Activated CD4-positive, alpha-beta memory T cell treated with anti-CD3 and anti-CD28 coated beads, Interleukin-2, amount 10 ng/mL, durations not matched to agents 7 days and 5 days (primary cell): ENCODE measurements around the gene SLC35F3. TPM values are rescaled to one million over a fixed set of nuclear protein-coding genes. Genes with fewer than 3 reads are reported as not detected.

Source experiments
- CTCF ChIA-PET: fragments of 350-600 bp; sonication (Branson Sonifier 250); formaldehyde crosslinking; loops from one replicate; lab custom pipeline; 2021; ENCODE audit warnings: antibody characterized with exemption, inconsistent platforms; lab: Charles Lee
- POLR2A ChIA-PET: fragments of 350-600 bp; sonication (Branson Sonifier 250); formaldehyde crosslinking; loops from one replicate; lab custom pipeline; 2021; ENCODE audit warnings: antibody characterized with exemption; lab: Charles Lee
- DNase-seq: peaks from one replicate; pipeline ENCODE4 v3.0.0-alpha.2; 2020
- H3K27ac Mint-ChIP-seq: one replicate; pipeline ENCODE4 v1.8.0; 2021; ENCODE audit warnings: mild to moderate bottlenecking, mixed read lengths
- H3K27me3 Mint-ChIP-seq: one replicate; pipeline ENCODE4 v1.8.0; 2021; ENCODE audit warnings: mixed read lengths
- H3K36me3 Mint-ChIP-seq: one replicate; pipeline ENCODE4 v1.8.0; 2021; ENCODE audit warnings: low read depth, mixed read lengths
- H3K4me1 Mint-ChIP-seq: one replicate; pipeline ENCODE4 v1.8.0; 2021; ENCODE audit warnings: mixed read lengths
- H3K4me3 Mint-ChIP-seq: one replicate; pipeline ENCODE4 v1.8.0; 2021; ENCODE audit warnings: mild to moderate bottlenecking, mixed read lengths
- H3K9me3 Mint-ChIP-seq: one replicate; pipeline ENCODE4 v1.8.0; 2021; ENCODE audit warnings: mixed read lengths
- total RNA-seq, 2 experiments: library from RNA; stranded (reverse); gene quantifications; one replicate each; pipeline ENCODE4 v1.2.3, GENCODE V29; 2021

Gene SLC35F3
- total RNA-seq = 10 to 100 TPM; 10.7 to 11.3 TPM

DNA sequence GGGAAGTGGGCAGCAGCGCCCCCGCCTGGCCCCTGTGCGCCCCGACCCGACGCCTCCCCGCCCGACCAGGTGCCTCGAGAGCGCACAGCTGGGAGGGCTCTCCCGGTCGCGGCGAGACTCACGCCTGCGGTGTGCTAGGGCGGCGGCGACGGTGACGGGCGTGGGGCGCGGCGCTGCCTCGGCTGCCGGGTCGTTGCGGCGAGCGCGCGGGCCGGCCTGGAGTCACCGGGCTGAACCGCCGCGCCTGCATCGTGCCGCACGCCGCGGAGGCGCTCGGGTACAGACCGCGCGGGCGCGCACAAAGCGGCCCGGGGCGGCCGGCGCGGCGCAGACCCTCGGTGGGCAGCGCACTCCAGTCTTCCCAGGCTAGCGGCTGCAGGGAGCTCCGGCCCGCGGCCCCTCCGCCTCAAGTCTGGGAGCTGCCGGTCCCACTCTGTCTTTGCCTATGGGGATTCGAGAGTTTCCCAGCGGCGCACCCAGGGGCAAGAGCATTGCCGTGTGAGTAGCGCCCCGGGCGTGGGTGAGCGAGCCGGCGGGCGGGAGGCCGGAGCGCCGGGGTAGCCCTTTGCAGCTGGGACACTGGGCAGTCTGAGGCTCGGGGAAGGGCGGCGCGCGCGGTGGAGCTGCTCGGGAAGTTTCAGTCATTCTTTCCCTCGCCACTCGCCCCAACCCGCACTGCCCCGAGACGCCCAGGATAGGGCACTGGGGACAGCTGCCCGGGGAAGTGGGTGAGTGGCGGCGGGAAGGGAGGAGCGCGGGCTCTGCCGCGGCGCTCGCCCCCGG is at the start of gene SLC35F3:
Gene SLC35F3, plus strand, starts transcription at position 44 of the 783 bp plus-strand sequence.
- POLR2A ChIA-PET = no interaction called here
- Mint-ChIP-seq H3K4me3 (peak within 1 kb of the TSS; percentile 19), H3K4me1 (peaks cover 5% of the 10 kb centered on the region), H3K9me3 (no peaks in the 10 kb centered on the region), H3K36me3 (peaks cover 4% of the 10 kb centered on the region), H3K27ac (no peak within 1 kb of the TSS), H3K27me3 (peaks cover 50% of the 10 kb centered on the region)
- peak; percentile 21 for DNase-seq
- CTCF ChIA-PET = interaction anchor here (0.6 to 1.0 kb wide), 2 partner anchors 397 to 464 kb away, joined by 3 read pairs; no protein-coding TSS in a partner anchor

DNA sequence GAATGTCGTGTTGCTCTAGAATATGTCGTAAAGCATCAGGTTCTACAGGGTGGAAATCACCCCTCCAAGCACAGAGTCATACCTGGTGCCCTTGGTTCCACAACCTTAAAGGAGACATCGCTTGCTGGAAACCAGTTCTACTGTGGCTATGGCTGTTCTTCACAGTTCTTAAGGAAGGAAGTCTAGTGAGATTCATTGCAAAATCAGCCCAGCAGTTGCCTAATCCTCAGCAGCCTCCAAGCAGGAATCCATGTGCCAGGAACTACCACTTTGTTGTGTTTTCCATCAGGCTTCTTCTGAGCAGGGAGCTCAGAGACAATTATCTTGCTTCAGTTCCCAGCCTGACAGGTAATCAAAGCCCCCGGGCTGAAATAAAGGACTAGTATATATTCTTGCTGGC is 45.0 kb upstream of the SLC35F3 start:
- Mint-ChIP-seq H3K4me3 (no peak overlapping the region), H3K4me1 (no peaks in the 10 kb centered on the region)

DNA sequence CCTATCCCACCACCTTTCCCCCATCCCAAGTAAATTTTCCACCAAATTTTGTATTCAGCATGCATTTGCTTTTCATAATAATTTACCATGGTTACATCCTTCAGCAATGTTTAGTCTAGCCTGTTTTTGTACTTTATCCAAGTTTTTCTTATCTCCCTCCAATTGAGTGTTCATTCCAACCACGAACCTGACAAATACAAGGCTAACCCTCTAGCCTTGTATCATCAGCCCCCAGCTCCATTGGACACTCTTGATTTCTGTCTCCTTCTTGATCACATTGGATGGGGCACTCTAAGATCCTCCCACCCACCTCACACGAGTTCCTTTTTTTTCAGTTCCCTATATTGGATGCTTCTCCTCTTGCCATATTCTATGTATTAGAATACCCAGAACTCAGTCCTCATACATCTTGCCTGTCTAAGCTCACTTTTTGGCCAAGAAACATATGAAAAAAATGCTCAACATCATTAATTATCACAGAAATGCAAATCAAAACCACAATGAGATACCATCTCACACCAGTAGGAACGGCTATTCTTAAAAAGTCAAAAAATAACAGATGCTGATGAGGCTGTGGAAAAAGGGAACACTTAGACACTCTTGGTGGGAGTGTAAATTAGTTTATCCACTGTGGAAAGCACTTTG is 40.5 kb upstream of the SLC35F3 start:
- no peaks in the 10 kb centered on the region for H3K36me3 Mint-ChIP-seq
- no peak for DNase-seq
- CTCF ChIA-PET = no interaction called here
- H3K27me3 Mint-ChIP-seq = no peaks in the 10 kb centered on the region
- H3K4me3 Mint-ChIP-seq = no peak overlapping the region
- H3K4me1 Mint-ChIP-seq = no peaks in the 10 kb centered on the region
- POLR2A ChIA-PET = no interaction called here
- H3K9me3 Mint-ChIP-seq = peaks cover 9% of the 10 kb centered on the region
- no peak overlapping the region for H3K27ac Mint-ChIP-seq

More for the DNA sequence above, 45.0 kb upstream of the SLC35F3 start:
- POLR2A ChIA-PET = no interaction called here
- Mint-ChIP-seq H3K27me3 (no peaks in the 10 kb centered on the region), H3K27ac (no peak overlapping the region), H3K36me3 (no peaks in the 10 kb centered on the region), H3K9me3 (no peaks in the 10 kb centered on the region)
- CTCF ChIA-PET = no interaction called here
- no peak for DNase-seq

DNA sequence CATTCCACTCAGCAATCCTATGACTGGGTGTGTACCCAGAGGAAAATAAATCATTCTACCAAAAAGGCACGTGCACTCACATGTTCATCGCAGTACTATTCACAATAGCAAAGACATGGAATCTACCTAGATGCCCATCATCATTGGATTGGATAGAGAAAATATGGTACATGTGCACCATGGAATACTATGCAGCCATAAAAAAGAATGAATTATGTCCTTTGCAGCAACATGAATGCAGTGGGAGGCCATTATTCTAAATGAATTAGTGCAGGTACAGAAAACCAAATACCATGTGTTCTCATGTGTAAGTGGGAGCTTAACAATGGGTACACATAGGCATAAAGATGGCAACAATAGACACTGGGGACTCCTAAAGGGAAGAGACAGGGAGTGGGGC is 39.9 kb upstream of the SLC35F3 start:
- Mint-ChIP-seq H3K9me3 (peaks cover 9% of the 10 kb centered on the region), H3K4me1 (no peaks in the 10 kb centered on the region), H3K27ac (no peak overlapping the region), H3K4me3 (no peak overlapping the region), H3K27me3 (no peaks in the 10 kb centered on the region), H3K36me3 (no peaks in the 10 kb centered on the region)
- DNase-seq = no peak
- POLR2A ChIA-PET = no interaction called here
- CTCF ChIA-PET = no interaction called here

DNA sequence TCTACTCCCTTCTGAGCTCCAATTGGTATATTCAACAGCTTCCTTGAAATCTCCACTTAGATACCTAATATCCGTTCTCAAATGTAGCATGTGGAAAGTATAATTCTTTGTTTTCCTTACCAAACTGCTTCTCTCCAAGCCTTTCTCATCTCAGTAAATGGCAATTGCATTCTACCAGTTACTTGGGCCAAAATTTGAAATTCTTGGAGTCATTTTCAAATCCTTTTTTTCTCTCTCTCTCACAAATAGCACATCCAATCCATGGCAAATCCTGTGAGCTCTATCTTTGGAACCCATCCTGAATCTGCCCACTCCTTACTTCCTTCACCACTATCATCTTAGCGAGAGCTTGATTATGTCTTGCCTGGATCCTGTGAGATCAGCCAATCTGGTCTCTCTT is 39.3 kb upstream of the SLC35F3 start:
- no peaks in the 10 kb centered on the region for H3K4me1 Mint-ChIP-seq
- no peak for DNase-seq
- POLR2A ChIA-PET = no interaction called here
- H3K36me3 Mint-ChIP-seq = no peaks in the 10 kb centered on the region
- H3K4me3 Mint-ChIP-seq = no peak overlapping the region
- CTCF ChIA-PET = no interaction called here
- no peak overlapping the region for H3K27ac Mint-ChIP-seq
- H3K27me3 Mint-ChIP-seq = no peaks in the 10 kb centered on the region
- peaks cover 13% of the 10 kb centered on the region for H3K9me3 Mint-ChIP-seq

DNA sequence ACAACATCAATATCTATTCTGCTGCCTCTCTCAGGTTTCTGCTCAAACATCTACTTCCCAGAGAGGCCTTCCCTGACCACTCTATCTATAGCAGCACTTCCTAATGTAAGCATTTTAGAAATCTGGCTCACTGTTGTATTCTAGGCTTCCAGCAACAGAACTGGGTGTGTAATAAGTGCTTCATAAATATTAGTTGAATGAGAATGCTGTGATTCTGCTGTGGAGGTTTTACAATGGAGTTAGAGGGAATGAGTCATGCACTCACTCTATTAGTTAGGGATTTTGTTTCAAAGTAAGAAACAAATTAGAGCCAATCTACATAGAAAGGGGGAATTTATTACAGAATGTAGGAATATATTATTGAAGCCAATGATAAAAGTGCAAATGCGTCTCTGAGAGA is 38.6 kb upstream of the SLC35F3 start:
- no peak overlapping the region for H3K27ac Mint-ChIP-seq

DNA sequence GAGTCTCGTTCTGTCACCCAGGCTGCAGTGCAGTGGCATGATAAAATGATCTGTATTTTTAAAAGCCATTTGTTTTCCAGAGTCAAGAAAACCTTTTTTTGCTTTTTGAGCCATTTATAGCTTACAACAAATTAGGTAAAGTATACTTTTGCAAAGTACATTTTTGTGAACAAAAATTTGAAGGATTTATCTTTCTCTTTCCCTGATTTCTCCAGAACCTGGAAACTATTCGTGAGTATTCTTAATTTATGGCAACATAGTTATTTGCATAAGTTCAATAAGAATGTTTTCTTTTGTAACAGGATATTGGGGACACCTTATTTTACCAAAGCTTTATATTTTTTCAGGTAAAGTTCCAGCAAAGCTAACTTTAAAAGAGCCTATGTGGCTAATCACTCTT is 37.4 kb upstream of the SLC35F3 start:
- no peak overlapping the region for H3K4me3 Mint-ChIP-seq
- H3K36me3 Mint-ChIP-seq = no peaks in the 10 kb centered on the region
- H3K4me1 Mint-ChIP-seq = no peaks in the 10 kb centered on the region
- POLR2A ChIA-PET = no interaction called here
- peaks cover 13% of the 10 kb centered on the region for H3K9me3 Mint-ChIP-seq
- H3K27me3 Mint-ChIP-seq = no peaks in the 10 kb centered on the region
- CTCF ChIA-PET = no interaction called here
- no peak for DNase-seq
- no peak overlapping the region for H3K27ac Mint-ChIP-seq

More for the DNA sequence above, 38.6 kb upstream of the SLC35F3 start:
- peaks cover 13% of the 10 kb centered on the region for H3K9me3 Mint-ChIP-seq
- H3K4me3 Mint-ChIP-seq = no peak overlapping the region
- CTCF ChIA-PET = no interaction called here
- DNase-seq = no peak
- no peaks in the 10 kb centered on the region for H3K4me1 Mint-ChIP-seq
- no peaks in the 10 kb centered on the region for H3K27me3 Mint-ChIP-seq
- POLR2A ChIA-PET = no interaction called here
- H3K36me3 Mint-ChIP-seq = no peaks in the 10 kb centered on the region

DNA sequence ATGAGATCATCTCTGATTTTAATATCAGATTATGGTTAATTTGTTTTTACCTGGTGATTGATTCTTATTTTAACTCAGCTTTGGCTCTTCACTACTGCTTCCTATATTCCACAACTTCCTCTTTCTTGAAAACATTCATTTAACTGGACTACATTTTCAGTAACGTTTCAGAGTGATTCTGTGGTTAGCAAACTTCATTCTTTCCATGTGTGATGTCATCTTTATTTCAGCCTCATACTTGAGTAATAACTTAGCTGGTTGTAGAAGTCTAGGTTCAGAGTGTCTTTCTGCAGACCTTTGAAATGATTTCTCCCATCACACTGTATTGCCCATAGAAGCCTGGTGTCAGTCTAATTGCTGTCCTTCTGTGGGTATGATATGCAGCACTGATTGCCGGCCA is 36.0 kb upstream of the SLC35F3 start:
- Mint-ChIP-seq H3K27ac (no peak overlapping the region), H3K4me3 (no peak overlapping the region), H3K27me3 (no peaks in the 10 kb centered on the region), H3K36me3 (no peaks in the 10 kb centered on the region), H3K9me3 (peaks cover 13% of the 10 kb centered on the region), H3K4me1 (no peaks in the 10 kb centered on the region)
- ChIA-PET POLR2A (no interaction called here), CTCF (no interaction called here)
- no peak for DNase-seq

DNA sequence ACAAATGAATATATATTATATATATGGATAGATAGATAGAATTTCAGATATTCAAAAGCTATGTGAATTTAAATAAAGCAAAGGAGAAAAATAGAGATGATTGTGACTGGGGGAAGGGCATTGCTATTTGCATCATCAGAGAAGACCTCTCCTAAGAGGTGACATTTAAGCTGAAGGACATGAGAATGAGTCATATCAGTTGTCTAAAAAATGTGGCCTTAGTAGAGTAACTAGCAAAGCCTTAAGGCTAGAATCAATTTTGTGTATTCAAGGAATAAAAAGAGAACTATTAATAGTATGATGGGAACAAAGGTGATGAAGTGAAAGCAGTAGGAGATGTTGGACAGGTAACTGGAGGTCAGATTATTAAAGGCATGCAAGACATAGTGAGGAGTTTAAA is 34.8 kb upstream of the SLC35F3 start:
- Mint-ChIP-seq H3K9me3 (peaks cover 13% of the 10 kb centered on the region), H3K27me3 (peaks cover 2% of the 10 kb centered on the region), H3K27ac (no peak overlapping the region), H3K4me1 (no peaks in the 10 kb centered on the region), H3K4me3 (no peak overlapping the region), H3K36me3 (no peaks in the 10 kb centered on the region)
- POLR2A ChIA-PET = no interaction called here
- CTCF ChIA-PET = no interaction called here
- no peak for DNase-seq

DNA sequence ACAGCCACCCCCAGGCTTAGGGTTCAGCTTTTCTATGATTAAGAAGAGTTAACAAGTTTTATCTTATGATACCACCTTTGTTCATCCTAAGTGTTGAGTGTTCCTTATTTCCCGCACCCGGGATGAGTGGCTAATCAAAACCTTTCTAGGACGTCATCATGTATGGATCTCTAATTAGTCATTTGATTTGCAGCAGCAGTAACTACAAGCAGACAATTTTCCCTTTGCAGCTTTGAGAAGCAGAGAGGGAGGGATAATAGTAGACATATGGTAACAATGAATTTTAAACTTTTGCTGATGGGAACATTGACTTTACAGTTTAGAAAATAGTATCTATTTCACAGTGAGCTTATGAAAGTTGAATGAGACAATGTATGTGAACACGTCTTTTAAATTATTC is 30.8 kb upstream of the SLC35F3 start:
- no peak overlapping the region for H3K4me3 Mint-ChIP-seq

DNA sequence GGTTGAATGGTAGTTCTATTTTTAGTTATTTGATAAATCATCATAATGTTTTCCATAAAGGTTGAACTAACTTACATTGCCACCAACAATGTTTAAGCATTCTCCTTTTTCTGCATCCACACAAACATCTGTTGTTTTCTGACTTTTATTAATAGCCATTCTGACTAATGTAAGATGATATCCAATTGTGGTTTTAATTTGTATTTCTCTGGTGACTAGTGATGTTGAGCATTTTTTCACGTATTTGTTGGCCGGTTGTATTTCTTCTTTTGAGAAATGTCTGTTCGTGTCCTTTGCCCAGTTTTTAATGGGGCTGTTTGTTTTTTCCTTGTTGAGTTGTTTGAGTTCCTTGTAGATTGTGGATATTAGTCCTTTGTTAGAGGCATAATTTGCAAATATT is 24.6 kb upstream of the SLC35F3 start:
- no peak for DNase-seq
- H3K27ac Mint-ChIP-seq = no peak overlapping the region
- H3K9me3 Mint-ChIP-seq = no peaks in the 10 kb centered on the region
- ChIA-PET CTCF (no interaction called here), POLR2A (no interaction called here)
- peaks cover 7% of the 10 kb centered on the region for H3K27me3 Mint-ChIP-seq
- H3K4me3 Mint-ChIP-seq = no peak overlapping the region
- H3K4me1 Mint-ChIP-seq = no peaks in the 10 kb centered on the region
- no peaks in the 10 kb centered on the region for H3K36me3 Mint-ChIP-seq

More for the DNA sequence above, 30.8 kb upstream of the SLC35F3 start:
- no peaks in the 10 kb centered on the region for H3K36me3 Mint-ChIP-seq
- H3K27ac Mint-ChIP-seq = no peak overlapping the region
- POLR2A ChIA-PET = no interaction called here
- no peak for DNase-seq
- H3K9me3 Mint-ChIP-seq = peaks cover 4% of the 10 kb centered on the region
- CTCF ChIA-PET = no interaction called here
- peaks cover 4% of the 10 kb centered on the region for H3K27me3 Mint-ChIP-seq
- H3K4me1 Mint-ChIP-seq = no peaks in the 10 kb centered on the region

DNA sequence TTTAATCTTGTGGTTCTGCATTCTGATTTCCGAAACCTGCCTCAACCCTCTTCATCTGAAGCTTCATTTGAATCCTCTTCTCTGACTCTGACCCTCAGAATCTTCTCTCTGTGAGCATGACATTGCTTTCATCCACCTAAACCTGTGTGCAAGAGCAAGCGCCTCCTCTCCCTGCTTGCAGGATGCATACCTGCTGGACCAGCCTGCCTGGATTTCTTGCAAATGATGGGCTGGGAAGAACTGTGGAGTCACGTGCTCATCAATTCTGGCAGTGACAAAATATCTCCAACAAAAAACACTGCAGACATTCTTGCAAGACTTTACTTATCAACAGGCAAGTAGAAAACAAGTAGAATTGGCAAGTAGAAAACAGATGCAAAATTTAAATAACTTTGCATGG is 20.8 kb upstream of the SLC35F3 start:
- no peaks in the 10 kb centered on the region for H3K4me1 Mint-ChIP-seq

DNA sequence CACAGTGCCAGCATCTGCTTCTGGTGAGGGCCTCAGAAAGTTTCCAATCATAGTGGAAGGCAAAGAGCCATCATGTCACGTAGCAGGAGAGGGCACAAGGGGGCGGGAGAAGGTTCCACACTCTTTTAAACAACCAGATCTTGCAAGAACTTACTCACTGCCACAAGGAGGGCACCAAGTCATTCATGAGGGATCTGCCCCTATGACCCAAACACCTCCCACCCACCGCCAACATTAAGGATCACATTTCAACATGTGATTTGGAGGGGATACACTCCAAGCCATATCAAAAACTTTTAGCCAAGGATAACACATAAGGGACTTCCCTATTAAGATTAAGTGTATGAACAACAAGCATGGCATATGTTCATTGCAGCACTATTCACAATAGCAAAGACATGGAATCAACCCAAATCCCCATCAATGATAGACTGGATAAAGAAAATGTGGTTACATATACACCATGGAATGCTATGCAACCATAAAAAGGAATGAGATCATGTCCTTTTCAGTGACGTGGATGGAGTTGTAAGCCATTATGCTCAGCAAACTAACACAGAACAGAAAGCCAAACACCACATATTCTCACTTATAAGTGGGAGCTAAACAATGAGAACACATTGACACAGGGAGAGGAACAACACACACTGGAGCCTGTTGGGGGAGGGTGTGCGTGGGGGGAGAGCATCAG is 19.9 kb upstream of the SLC35F3 start:
- H3K9me3 Mint-ChIP-seq = peaks cover 2% of the 10 kb centered on the region
- ChIA-PET CTCF (no interaction called here), POLR2A (no interaction called here)
- DNase-seq = no peak
- H3K4me3 Mint-ChIP-seq = no peak overlapping the region
- peaks cover 5% of the 10 kb centered on the region for H3K27me3 Mint-ChIP-seq
- no peaks in the 10 kb centered on the region for H3K36me3 Mint-ChIP-seq
- no peaks in the 10 kb centered on the region for H3K4me1 Mint-ChIP-seq
- H3K27ac Mint-ChIP-seq = no peak overlapping the region

More for the DNA sequence above, 20.8 kb upstream of the SLC35F3 start:
- DNase-seq = no peak
- H3K27ac Mint-ChIP-seq = no peak overlapping the region
- no peaks in the 10 kb centered on the region for H3K36me3 Mint-ChIP-seq
- H3K9me3 Mint-ChIP-seq = no peaks in the 10 kb centered on the region
- H3K4me3 Mint-ChIP-seq = no peak overlapping the region
- POLR2A ChIA-PET = no interaction called here
- CTCF ChIA-PET = no interaction called here
- H3K27me3 Mint-ChIP-seq = peaks cover 5% of the 10 kb centered on the region
